Pulmonary artery endothelial cell (primary cell): ENCODE measurements around the gene PLEKHA4. TPM values are rescaled to one million over a fixed set of nuclear protein-coding genes. Genes with fewer than 3 reads are reported as not detected.
A peak's percentile ranks its signal among the peaks of the same experiment; 100 is the strongest.
"Not testable (repeated sequence)": the region's sequence is repeated elsewhere in the genome, so short reads cannot be mapped to it uniquely, and the experiment has no call there.

Experiments used
- DNase-seq: peaks from one replicate; pipeline ENCODE4 v3.0.0-alpha.2; 2011; ENCODE audit warnings: low read depth, low spot score
- total RNA-seq: library from RNA; depleted of rRNA; stranded (reverse); fragments of >200 nt; gene quantifications from 2 replicates; pipeline ENCODE4 v1.2.3, GENCODE V29; 2014

The PLEKHA4 gene, protein sequence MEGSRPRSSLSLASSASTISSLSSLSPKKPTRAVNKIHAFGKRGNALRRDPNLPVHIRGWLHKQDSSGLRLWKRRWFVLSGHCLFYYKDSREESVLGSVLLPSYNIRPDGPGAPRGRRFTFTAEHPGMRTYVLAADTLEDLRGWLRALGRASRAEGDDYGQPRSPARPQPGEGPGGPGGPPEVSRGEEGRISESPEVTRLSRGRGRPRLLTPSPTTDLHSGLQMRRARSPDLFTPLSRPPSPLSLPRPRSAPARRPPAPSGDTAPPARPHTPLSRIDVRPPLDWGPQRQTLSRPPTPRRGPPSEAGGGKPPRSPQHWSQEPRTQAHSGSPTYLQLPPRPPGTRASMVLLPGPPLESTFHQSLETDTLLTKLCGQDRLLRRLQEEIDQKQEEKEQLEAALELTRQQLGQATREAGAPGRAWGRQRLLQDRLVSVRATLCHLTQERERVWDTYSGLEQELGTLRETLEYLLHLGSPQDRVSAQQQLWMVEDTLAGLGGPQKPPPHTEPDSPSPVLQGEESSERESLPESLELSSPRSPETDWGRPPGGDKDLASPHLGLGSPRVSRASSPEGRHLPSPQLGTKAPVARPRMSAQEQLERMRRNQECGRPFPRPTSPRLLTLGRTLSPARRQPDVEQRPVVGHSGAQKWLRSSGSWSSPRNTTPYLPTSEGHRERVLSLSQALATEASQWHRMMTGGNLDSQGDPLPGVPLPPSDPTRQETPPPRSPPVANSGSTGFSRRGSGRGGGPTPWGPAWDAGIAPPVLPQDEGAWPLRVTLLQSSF
- total RNA-seq = 5.1 and 6.1 TPM in 2 replicates

DNA sequence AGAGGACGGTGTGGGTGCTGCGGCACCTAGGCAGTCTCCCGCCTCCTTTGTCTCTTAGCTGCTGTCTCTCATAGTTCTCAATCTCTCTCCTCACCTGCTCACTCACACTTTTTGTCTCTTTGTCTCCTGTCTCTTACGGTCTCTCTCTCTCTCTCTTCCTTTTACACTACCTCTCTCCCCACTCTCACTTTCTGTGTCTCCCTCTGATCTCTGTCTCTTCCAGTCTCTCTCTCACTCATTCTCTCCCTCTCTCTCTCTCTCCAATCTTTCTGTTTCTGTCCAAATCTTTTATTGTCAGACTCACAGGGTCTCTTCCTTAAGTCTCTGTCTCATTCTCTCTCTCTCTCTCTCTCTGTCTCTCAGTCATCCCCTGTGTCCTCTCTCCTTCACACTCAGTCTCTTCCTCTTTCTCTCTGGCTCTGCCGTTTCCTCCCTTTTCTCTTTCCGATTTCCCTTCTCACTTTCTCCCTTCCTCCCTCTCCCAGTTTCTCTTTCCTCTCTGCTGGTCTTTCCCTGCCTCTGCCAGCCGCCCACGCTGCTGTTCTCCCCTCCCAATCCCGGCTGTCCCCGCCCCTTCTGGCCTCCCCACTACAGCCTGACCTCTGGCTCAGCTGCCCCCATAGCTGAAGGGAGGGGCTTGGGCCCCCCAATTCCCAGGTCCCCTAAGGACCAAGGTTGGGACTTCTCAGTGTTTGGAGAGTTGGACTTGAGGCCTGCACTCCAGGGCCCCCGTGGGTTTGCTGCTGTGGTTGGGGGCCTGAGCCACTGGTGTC lies at the start of gene PLEKHA4:
TSS of gene PLEKHA4 (minus strand) at position 504 of the 773 bp plus-strand sequence. CDS start 997 bp downstream, outside the sequence.
- DNase-seq = no peak

DNA sequence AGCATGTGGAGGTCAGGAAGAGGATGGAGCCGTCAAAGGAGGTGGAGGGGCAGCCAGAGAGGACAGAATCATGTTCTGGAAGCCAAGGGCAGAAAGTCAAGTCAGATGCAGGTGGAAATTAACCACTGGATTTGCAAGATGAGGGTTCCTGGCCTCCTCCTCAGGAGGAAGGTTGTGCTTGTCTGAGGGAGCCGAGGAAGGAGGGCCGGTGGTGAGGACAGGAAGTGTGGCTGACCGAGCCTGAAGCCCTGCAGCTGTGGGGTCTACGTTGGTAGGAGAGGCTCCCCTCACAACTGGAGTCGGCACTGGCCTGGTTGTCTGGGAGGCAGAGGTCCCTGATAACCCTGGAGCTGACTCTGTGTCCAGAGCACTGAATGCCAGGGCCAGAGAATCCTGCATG lies 49.7 kb upstream of the PLEKHA4 start:
- DNase-seq = no peak

DNA sequence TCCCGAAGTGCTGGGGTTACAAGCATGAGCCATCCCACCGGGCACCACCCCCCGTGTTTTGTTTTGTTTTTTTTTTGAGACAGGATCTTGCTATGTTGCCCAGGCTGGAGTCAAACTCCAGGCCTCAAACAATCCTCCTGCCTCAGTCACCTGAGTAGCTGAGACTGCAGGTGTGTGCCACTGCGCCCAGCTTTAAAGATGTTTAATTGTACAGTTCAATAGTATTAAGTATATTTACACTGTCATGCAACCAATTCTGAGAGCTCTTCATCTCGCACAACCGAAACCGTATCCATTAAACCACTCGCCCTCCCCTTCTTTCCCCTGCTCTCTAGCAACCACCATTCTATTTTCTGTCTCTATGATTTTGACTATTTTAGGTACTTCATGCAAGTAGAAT lies 47.3 kb upstream of the PLEKHA4 start:
- DNase-seq = no peak

DNA sequence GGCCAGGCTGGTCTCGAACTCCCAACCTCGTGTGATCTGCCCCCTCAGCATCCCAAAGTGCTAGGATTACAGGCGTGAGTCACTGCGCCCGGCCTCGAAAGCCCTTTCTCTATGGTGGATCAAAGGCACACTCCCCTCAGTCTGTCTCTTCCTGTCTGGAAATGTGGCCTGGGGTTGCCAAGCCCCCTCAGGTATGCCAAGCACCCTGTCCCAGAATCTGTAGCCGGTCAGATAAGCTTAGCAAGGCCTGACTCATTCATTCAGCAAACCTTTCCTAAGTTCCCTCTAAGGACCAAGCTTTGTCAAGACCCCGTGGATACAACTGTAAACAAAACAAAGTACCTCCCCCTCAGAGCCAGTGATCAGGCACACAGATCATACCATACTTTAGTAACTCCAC lies 45.8 kb upstream of the PLEKHA4 start:
- DNase-seq = no peak

DNA sequence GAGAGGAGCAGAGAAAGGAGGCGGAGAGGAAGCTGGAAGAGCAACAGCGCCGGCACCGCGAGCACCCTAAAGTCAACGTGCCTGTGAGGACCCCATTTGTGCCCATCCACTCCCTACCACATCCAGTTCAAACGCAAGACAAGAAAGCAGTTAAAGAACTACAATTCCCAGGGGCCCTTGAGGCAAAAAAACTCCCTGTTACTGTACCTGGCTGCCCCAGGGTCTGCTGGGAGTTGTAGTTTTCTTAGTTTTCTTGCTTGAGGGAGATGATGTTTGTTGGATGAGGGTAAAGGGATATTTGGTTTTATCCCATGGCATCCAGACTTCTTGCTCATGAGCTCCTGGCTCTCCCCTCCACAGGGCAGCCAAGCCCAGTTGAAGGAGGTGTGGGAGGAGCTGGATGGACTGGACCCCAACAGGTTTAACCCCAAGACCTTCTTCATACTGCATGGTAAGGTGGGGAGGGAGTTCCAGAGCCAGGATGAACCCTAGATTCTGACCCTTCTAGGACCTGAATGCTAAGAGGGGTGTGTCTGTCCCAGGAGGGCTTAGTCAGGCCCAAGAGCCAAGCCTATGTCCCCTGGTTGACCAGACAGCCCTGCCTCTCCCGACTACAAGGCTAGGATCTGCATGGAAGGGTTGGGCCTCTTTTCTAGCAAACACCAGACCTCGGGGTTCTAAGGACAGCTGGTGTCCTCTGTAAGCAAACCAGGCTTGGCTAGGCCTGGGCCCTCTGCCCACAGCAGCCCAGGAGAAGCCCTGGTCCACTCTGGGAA lies 44.9 kb upstream of the PLEKHA4 start:
- DNase-seq = no peak

DNA sequence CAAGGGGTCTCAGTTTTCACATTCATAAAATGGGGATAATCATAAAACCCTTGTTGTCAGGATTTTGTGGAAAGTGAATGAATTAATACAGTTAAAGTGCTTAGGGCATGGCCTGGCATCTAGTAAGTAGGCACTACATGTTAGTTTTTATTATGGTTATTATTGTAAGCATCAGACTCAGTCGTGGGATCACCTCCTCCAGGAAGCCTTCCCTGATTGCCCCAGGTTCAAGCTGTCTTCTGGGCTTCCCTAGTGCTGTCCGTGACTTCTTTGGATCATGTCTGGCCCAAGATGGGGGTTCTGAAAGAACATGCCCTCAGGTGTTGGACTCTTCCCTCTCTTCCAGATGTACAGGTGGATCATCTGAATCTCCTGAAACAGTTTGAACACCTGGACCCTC lies 42.4 kb upstream of the PLEKHA4 start:
- DNase-seq = no peak

DNA sequence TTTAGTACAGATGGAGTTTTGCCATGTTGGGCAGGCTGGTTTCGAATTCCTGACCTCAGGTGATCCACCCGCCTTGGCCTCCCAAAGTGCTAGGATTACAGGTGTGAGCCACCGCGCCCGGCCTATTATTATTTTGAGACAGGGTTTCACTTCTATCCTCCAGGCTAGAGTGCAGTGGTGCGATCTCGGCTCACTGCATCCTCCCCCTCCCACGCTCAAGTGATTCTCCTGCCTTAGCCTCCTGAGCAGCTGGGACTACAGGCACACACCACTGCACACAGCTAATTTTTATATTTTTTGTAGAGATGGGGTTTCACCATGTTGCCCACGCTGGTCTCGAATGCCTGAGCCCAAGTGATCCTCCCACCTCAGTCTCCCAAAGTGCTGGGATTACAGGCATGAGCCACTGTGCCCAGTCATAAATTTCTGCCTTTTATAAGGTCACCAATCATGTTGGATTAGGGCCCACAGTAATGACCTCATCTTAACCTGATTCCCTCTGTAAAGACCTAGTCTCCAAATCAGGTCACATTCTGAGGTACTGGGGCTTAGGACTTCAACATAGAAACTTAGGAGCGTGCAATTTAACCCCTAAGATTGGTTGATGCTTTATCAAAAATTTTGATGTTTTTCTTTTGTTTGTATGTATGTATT lies 41.1 kb upstream of the PLEKHA4 start:
- DNase-seq = not testable (repeated sequence)

DNA sequence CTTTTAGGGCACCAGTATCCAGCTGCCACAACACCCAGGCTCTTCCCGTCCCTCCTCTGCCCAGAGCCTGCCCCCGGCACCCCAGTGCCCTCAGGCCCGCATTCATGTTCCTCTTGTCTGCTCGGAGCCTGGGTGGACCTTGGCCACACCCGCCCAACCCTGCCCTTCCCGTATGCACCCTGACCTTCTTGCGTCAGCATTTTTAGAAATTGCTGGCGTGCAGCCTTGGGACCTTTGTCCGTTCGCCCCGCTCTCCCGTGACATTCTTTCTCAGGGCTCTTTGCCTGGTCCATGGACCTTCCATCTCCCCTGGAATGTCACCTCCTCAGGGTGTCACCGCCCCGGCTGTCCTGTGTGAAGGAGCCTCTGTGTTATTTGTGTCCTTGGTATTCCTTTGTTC lies 39.3 kb upstream of the PLEKHA4 start:
- no peak for DNase-seq

DNA sequence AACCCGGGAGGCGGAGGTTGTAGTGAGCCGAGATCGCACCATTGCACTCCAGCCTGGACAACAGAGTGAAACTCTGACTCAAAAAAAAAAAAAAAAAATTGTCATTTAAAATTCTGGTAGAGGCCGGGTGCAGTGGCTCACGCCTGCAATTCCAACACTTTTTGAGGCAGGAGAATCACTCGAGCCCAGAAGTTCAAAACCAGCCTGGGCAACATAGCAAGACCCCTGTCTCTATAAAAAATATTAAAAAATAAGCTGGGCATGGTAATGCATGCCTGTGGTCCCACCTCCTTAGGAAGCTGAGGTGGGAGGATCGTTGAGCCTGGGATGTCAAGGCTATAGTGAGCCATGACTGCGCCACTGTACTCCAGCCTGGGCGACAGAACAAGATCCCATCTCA lies 37.9 kb upstream of the PLEKHA4 start:
- DNase-seq = no peak

DNA sequence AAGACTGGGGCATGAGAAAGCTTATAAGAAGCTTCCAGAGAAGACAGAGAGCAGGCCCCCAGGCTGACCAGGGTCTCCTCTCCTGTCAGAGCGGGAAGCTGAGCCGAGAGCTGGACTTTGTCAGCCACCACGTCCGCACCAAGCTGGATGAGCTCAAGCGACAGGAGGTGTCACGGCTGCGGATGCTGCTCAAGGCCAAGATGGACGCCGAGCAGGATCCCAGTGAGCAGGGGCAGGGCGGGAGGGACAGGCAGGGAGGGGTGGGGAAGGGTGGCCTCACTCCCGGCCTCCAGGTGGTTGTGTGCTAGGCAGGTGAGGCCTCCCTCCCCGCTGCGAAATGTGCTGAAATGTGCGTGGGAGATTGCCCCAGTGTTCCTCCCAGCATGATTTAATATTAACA lies 37.2 kb upstream of the PLEKHA4 start:
- no peak for DNase-seq

DNA sequence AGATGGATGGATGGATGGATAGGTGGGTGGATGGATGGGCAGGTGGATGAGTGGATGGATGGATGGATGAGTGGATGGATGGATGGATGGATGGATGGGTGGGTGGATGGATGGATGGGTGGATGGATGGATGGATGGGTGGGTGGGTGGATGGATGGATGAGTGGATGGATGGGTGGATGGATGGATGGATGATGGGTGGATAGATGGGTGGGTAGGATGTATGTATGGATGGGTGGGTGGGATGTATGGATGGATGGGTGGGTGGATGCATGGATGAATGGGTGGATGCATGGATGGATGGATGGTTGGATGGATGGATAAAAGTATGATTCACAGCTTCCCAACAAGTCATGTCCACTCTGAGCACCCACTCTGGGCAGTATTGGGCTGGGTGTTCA lies 35.4 kb upstream of the PLEKHA4 start:
- DNase-seq = not testable (repeated sequence)

DNA sequence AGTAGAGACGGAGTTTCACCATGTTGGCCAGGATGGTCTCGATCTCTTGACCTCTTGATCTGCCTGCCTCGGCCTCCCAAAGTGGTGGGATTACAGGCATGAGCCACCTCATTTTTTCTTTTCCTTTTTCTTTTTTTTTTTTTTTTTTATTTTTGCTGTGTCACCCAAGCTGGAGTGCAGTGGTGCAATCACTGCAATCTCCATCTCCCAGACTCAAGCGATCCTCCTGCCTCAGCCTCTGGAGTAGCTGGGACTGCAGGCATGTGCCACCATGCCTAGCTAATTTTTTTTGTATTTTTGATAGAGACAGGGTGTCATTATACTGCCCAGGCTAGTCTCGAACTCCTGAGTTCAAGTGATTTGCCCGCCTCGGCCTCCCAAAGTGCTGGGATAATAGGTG lies 33.9 kb upstream of the PLEKHA4 start:
- not testable (repeated sequence) for DNase-seq

DNA sequence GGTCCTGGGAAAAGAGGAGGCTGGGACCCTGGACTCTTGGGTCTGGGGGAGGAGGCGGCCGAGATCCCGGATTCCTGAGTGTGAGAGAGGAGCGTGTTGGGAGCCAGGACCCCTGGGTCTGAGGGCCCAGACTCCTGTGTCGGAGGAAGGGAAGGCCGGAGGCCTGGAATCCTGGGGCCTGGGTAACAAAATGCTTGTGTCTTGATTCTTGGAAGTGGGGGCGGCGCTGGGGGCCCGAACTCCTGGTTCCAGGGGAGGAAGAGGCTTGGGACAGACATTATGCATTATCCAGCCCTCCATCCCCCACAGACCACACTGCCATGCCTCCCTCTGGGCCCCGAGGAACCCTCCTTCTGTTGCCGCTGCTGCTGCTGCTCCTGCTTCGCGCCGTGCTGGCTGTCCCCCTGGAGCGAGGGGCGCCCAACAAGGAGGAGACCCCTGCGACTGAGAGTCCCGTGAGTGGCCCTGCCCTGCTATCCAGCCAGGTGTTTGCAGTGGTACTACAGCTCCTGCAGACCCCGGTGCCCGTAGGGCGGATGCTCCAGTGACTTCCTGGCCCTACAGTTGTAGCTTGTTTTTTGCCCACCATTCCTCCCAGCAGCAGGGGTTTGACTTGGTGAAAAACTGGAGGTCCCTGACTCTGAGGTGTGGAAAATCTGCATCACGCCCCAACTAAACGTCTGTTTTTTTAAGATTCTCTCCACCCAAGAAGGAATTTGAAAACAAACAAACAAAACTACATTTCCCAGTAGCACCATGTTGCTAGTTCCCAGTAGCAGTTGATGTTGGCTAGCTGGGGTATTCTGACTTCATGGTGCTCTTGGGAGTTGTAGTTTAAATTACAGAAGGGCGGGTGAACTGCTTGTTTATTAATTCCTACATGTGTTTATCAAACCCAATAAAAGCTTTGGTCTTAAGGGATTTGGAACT lies 32.3 kb upstream of the PLEKHA4 start:
- no peak for DNase-seq

DNA sequence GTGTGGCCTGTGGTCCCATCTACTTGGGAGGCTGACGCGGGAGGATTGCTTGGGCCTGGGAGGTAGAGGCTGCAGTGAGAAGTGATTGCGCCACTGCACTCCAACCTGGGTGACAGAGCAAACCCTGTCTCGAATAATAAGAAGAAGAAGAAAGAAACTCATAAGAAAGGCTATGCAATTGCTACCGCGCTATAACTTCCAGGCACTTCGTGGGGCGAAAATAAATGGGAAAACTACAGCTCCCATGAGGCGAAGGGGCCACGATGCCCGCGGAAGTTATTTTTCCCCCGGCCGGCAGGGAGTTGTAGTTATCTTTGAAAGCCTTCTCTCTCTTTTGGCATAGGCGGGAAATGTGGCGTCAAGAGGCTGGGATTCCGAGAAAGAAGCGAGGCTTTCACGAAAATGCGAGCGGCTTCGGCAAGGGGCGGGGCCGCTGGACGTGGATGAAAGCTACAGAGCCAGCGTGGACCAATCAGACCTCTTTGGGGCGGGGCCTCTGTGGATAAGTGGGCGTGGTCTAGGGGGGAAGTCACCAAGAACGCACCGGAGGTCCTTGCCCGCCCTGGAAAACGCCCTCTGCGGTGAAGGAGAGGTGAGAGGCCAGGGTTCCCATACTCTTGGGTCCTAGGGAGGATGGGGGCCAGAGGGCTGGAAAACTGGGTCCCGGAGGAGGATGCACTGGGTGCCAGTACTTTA lies 31.5 kb upstream of the PLEKHA4 start, which contains the start of gene NUCB1:
TSS of gene NUCB1 (plus strand) at position 532 of the 696 bp plus-strand sequence. CDS start 485 bp downstream, outside the sequence.
- DNase-seq = peak; percentile 87

DNA sequence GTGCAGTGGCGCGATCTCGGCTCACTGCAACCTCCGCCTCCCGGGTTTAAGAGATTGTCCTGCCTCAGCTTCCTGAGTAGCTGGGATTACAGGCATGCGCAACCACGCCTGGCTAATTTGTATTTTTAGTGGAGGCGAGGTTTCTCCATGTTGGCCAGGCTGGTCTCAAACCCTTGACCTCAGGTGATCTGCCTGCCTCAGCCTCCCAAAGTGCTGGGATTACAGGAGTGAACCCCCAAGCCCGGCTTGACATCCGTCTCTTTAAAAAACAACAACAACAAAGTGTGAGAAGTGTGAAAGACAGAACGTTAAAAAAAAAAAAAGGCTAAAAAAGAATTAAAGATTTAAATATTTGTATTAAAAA lies 31.0 kb upstream of the PLEKHA4 start:
- DNase-seq = not testable (repeated sequence)

DNA sequence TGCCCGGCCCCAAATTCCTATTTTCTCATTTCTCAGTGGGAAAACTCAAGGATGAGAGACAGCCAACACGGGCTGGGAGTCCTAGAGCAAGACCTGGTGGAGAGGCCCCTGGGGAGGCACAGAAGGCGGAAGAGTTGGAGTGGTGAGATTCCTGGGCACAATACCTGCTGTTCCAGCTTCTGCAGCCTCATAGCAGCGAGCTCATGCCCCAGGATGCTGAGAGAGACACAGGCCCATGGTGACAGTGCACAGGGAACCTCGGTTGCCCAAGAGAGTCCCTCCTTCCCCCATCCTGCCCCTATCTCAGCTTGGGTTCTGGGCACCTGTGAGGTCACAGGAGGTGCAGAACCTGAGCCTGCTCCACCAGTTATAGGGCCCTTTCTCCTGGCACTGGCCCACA lies 28.8 kb upstream of the PLEKHA4 start:
- DNase-seq = no peak

DNA sequence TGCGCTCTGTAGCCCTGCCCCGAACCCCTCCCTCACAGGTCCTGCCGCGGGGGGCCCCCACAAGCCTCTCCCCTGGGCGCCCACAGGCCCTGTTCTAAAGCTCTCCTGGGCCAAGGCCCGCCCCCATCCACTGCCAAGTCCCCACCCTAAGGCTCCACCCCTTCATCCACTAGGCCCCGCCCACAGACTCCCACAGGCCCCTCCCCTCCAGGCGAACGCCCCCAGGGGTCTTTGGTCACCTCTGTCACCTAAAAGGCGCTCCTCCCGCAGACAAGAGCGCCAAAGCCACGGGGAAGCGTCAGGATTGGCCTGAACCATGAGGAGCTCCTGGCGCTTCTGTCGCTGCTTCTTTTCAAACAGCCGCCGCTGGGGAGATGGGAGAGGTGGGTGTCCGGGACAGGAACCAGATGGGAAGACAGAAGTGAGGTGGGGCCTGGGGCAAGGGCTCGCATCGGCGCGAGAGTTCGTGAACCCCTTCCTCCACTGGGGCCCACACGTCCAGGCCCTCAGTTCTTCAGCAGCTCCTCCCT lies 27.8 kb upstream of the PLEKHA4 start:
- DNase-seq = no peak

DNA sequence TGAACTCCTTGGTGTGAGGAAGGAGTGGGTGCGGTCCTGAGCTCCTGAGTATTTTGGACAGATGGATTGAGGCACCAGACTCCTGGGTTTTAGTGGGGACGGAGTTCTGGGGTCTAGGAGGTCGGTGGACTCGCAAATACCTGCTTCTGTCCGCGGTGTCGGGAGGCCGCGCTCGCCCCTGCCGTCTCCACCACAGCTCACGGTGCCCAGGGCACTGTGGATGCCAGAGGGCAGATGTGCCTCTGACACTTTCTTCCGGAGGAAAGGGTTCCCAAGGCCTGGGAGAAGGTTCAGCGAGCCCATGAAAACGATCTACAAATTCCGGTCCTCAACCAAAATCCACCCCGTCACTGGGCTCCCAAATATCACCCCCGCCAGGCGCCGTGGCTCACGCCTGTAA lies 26.8 kb upstream of the PLEKHA4 start:
- no peak for DNase-seq

DNA sequence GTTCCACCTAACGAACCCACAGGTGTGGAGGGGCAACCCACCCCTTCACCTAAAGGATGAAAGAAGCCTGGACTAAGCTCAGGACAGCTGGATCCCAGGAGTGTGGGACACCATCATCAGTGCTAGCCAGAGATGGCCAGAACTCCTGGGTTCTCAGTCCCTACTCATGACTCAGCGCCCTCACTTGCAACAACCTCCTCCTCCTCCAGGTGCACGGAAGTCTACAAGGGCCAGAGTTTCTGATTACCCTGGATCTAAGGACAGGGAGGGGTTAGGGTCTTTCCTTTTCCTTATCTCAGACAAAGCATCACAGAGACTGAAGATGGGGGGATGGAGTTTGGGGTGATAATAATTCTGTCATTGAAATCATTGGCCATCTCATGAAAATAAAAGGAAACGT lies 22.1 kb upstream of the PLEKHA4 start:
- DNase-seq = no peak
